GM23248 (cell line): ENCODE data around the gene DDC. TPM values are rescaled to one million over a fixed set of nuclear protein-coding genes. Genes with fewer than 3 reads are reported as not detected.

Source experiments
- DNase-seq: peaks from one replicate; pipeline ENCODE4 v3.0.0-alpha.2; 2015
- H2AFZ ChIP-seq: fragments of 200-600 bp; sonication (generic); 2 replicates; pipeline ENCODE4 v1.6.1; 2016; ENCODE audit warnings: antibody characterized with exemption
- H3F3A ChIP-seq: fragments of 200-600 bp; sonication (generic); 2 replicates; pipeline ENCODE4 v1.6.1; 2016; ENCODE audit warnings: mild to moderate bottlenecking, antibody characterized with exemption, mixed run types; ENCODE audit not compliant: insufficient read depth
- H3K27ac ChIP-seq: fragments of 200-600 bp; sonication (generic); 2 replicates; pipeline ENCODE4 v1.5.1; 2016; ENCODE audit warnings: mild to moderate bottlenecking
- H3K27me3 ChIP-seq: fragments of 200-600 bp; sonication (generic); replicated peaks from 2 replicates; pipeline ENCODE4 v1.6.1; 2016; ENCODE audit warnings: mild to moderate bottlenecking; ENCODE audit not compliant: insufficient read depth
- H3K36me3 ChIP-seq: fragments of 200-600 bp; sonication (generic); 2 replicates; pipeline ENCODE4 v1.6.1; 2016; ENCODE audit warnings: low read depth, mild to moderate bottlenecking
- H3K4me1 ChIP-seq: fragments of 200-600 bp; sonication (generic); 2 replicates; pipeline ENCODE4 v1.6.1; 2016; ENCODE audit warnings: mild to moderate bottlenecking; ENCODE audit not compliant: insufficient read depth
- H3K4me2 ChIP-seq: fragments of 200-600 bp; sonication (generic); one replicate; pipeline ENCODE4 v1.6.1; 2016; ENCODE audit warnings: mild to moderate bottlenecking; ENCODE audit not compliant: unreplicated experiment
- H3K4me3 ChIP-seq: fragments of 200-600 bp; sonication (generic); 2 replicates; pipeline ENCODE4 v1.5.1; 2016; ENCODE audit warnings: mild to moderate bottlenecking
- H3K79me2 ChIP-seq: fragments of 200-600 bp; sonication (generic); 2 replicates; pipeline ENCODE4 v1.6.1; 2016; ENCODE audit warnings: mild to moderate bottlenecking; ENCODE audit not compliant: insufficient read depth
- H3K9ac ChIP-seq: fragments of 200-600 bp; sonication (generic); 2 replicates; pipeline ENCODE4 v1.6.1; 2016; ENCODE audit warnings: mild to moderate bottlenecking
- H3K9me2 ChIP-seq: fragments of 200-600 bp; sonication (generic); 2 replicates; pipeline ENCODE4 v1.6.1; 2016; ENCODE audit warnings: mixed run types, mild to moderate bottlenecking, moderate library complexity; ENCODE audit not compliant: insufficient read depth
- H3K9me3 ChIP-seq: fragments of 200-600 bp; sonication (generic); one replicate; pipeline ENCODE4 v1.6.1; 2017; ENCODE audit warnings: low read depth
- H4K20me1 ChIP-seq: fragments of 200-600 bp; sonication (generic); 2 replicates; pipeline ENCODE4 v1.6.0; 2016; ENCODE audit not compliant: insufficient read depth
- EZH2 ChIP-seq: fragments of 200-600 bp; sonication (generic); IDR thresholded peaks from 2 replicates; pipeline ENCODE4 v1.6.1; 2018; ENCODE audit warnings: antibody characterized with exemption, mild to moderate bottlenecking; ENCODE audit not compliant: insufficient read depth, poor library complexity, severe bottlenecking
- EZH2phosphoT487 ChIP-seq: fragments of 200-600 bp; sonication (generic); IDR thresholded peaks from 2 replicates; pipeline ENCODE4 v1.6.1; 2018; ENCODE audit warnings: antibody characterized with exemption, moderate library complexity, mild to moderate bottlenecking, low read depth; ENCODE audit not compliant: insufficient read depth
- WGBS, 2 experiments: methylation state at CpG; one replicate each; pipeline ENCODE4 v1.1.6; 2015 to 2017; ENCODE audit warnings: low lambda C conversion rate in 2 of 2, low coverage in 1 of 2; ENCODE audit errors: missing lambda C conversion rate in 2 of 2; 5-methylcytosine and 5-hydroxymethylcytosine counted together
- in situ Hi-C: fragments of 300-500 bp; cut with MboI; formaldehyde crosslinking; loops from 2 replicates; pipeline ENCODE4 v1.15.0; 2020
- polyA plus RNA-seq: library from polyadenylated mRNA; unstranded; fragments of >200 nt; fragmentation: Nextera tagmentation; extraction: Ambion mirVana; gene quantifications from 2 replicates; pipeline ENCODE4 v1.2.1, GENCODE V29; 2016
- total RNA-seq: library from RNA; depleted of rRNA; stranded (reverse); fragments of >200 nt; shearing (Covaris generic); gene quantifications from 2 replicates; pipeline ENCODE4 v1.2.3, GENCODE V29; 2014

The DDC gene
- total and polyA plus RNA-seq, 2 experiments from 2014 or later = not detected

DNA sequence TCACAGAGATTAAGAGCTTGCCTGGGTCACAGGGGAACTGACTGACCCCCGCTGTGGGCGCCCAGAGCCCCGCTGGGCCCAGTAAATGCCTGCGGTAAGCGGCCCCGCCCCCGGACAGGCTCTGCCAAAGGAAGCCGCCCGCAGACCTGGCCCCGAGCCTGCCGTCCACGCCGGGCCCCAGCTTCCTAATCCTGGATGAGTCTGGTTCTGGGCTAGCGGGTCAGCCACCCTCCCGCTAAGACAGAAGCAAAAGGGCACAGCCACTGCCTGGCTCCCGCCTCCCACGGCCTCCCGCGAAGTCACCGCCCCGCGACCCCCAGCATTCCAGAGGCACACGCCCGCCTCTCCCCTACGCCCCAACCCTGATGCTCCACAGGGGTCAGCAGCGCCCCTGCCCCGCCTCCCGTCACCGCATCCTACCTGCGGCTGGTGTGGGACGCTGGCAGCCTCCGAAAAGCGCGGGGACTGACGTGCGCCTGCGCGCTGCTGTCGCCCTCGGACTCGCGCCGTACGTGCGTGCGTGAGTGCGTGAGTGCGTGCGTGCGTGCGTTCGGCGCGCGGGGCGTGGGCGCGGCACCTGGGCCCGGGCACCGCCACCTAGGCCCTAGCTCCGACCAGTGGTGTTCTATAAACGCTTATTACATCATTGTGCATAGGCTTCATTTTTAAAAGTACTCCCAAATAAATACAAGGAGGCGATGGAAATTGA, 115.2 kb downstream of the DDC start, which contains the start of gene FIGNL1:
TSS of gene FIGNL1 (minus strand) at position 470 of the 709 bp plus-strand sequence. CDS start 3,063 bp downstream, outside the sequence.
- Histone ChIP-seq H3K4me1 (peaks cover 14% of the 10 kb centered on the region), H3K27ac (peak within 1 kb of the TSS; percentile 53), H3K9me3 (no peaks in the 10 kb centered on the region), H3K4me2 (peak within 1 kb of the TSS; percentile 93), H3K36me3 (no peaks in the 10 kb centered on the region), H3K4me3 (peak within 1 kb of the TSS; percentile 86), H3K9ac (peak within 1 kb of the TSS; percentile 83), H3K27me3 (peaks cover 2% of the 10 kb centered on the region; the same call in 1 of the 2 replicates), H2AFZ (peak within 1 kb of the TSS; percentile 99), H3K9me2 (no peaks in the 10 kb centered on the region), H4K20me1 (no peaks in the 10 kb centered on the region), H3F3A (peaks cover 19% of the 10 kb centered on the region), H3K79me2 (no peaks in the 10 kb centered on the region)
- TF ChIP-seq EZH2 (no peak), EZH2phosphoT487 (no peak)
- in situ Hi-C loops = loop anchor here (25.0 kb wide), 1 partner anchor 912 kb away; no protein-coding TSS in a partner anchor
- peak; percentile 84 for DNase-seq
- 1% methylated on average over 51 to 61 of the region's 63 CpGs for WGBS, 2 experiments

DNA sequence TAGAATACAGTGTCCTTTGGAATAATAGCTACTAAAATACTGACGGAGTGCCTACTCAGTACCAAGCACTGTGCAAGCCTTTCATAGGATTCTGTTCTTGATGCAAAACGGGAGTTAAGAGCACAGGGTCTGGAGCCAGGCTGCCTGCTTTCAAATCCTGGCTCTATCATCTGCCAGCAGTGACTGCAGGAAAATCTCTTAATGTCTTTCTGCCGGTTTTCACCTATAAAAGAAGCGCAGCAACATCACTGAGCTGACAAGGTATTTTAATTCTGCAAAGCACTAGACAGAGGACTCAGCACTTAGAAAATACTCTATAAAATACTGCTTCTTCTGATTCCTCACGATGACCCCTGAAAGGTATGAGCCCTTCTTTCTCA, 115.7 kb downstream of the DDC start:
- H3K36me3 ChIP-seq = no peaks in the 10 kb centered on the region
- WGBS, 2 experiments = 5 to 7% methylated on average over 5 of the region's 5 CpGs
- in situ Hi-C loops = no loop called here

DNA sequence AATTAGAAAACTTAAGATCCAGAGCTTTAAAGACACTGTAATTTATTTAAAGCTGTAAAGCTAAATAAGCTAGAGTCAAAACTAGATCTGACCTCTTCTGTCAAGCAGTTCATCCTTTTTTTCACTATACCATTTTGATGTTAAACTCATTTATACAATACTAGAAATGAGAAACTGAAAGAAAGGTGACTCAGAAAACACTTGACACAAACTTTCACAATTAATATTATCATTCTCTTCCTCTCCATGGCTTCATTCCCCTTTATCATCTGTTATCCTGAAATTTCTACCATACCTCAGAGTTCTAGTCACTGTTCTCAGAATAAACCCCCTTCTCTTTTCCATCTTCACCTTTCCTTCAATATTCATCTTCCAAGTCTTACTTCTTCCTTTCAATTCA, 116.4 kb downstream of the DDC start:
- Histone ChIP-seq H3K36me3 (0 out of 2 replicates have a peak, but pooled peaks cover under 1% of the 10 kb centered on the region), H3K9ac (no peak overlapping the region), H3K9me3 (no peaks in the 10 kb centered on the region), H3K27ac (no peak overlapping the region), H2AFZ (no peak overlapping the region), H3K4me3 (no peak overlapping the region), H3K9me2 (no peaks in the 10 kb centered on the region), H3K27me3 (no peaks in the 10 kb centered on the region; the same call in 1 of the 2 replicates), H3K79me2 (no peaks in the 10 kb centered on the region), H3F3A (peaks cover 19% of the 10 kb centered on the region), H4K20me1 (no peaks in the 10 kb centered on the region), H3K4me2 (no peak overlapping the region), H3K4me1 (peaks cover 14% of the 10 kb centered on the region)
- TF ChIP-seq EZH2phosphoT487 = no peak
- TF ChIP-seq EZH2 = no peak
- in situ Hi-C loops = no loop called here
- DNase-seq = no peak

More for the DNA sequence above, 115.7 kb downstream of the DDC start:
- Histone ChIP-seq H3K27me3 (no peaks in the 10 kb centered on the region; the same call in 1 of the 2 replicates), H3K9me2 (no peaks in the 10 kb centered on the region), H4K20me1 (no peaks in the 10 kb centered on the region), H3F3A (peaks cover 19% of the 10 kb centered on the region), H3K27ac (no peak overlapping the region), H3K9me3 (no peaks in the 10 kb centered on the region), H2AFZ (peak overlapping the region; percentile 99), H3K4me1 (peaks cover 14% of the 10 kb centered on the region), H3K9ac (peak overlapping the region; percentile 83), H3K4me3 (peak overlapping the region; percentile 86), H3K79me2 (no peaks in the 10 kb centered on the region), H3K4me2 (peak overlapping the region; percentile 93)
- no peak for TF ChIP-seq EZH2
- TF ChIP-seq EZH2phosphoT487 = no peak
- DNase-seq = no peak

GRCh38 chr7:50446542-50446960, 118.7 kb downstream of the DDC start:
- Histone ChIP-seq H4K20me1 (no peaks in the 10 kb centered on the region), H2AFZ (no peak overlapping the region), H3K4me3 (no peak overlapping the region), H3K9ac (no peak overlapping the region), H3K9me2 (no peaks in the 10 kb centered on the region), H3F3A (peaks cover 19% of the 10 kb centered on the region), H3K4me1 (peaks cover 14% of the 10 kb centered on the region), H3K27ac (peak overlapping the region; percentile 18; the same call in 1 of the 2 replicates), H3K4me2 (peak overlapping the region; percentile 15), H3K79me2 (no peaks in the 10 kb centered on the region), H3K36me3 (0 out of 2 replicates have a peak, but pooled peaks cover 3% of the 10 kb centered on the region), H3K9me3 (no peaks in the 10 kb centered on the region), H3K27me3 (no peaks in the 10 kb centered on the region)
- 0% methylated on average over 4 of the region's 4 CpGs for whole genome bisulfite sequencing, 2 experiments
- no peak for TF ChIP-seq EZH2
- no peak for TF ChIP-seq EZH2phosphoT487
- in situ Hi-C loops = no loop called here
- peak; percentile 82 for DNase-seq
